ENCODE results near the gene ASTN2.

ASTN2 gene

GRCh38 chr9:116420993-116421538, 993.8 kb downstream of the ASTN2 start:
- TF ChIP-seq GATA2 (IDR thresholded peaks at IDR 0.05; ENCODE audit: low read depth, low read length): no peak
- TF ChIP-seq GATA3 (IDR thresholded peaks at IDR 0.05; ENCODE audit: low read depth, low read length): no peak

DNA sequence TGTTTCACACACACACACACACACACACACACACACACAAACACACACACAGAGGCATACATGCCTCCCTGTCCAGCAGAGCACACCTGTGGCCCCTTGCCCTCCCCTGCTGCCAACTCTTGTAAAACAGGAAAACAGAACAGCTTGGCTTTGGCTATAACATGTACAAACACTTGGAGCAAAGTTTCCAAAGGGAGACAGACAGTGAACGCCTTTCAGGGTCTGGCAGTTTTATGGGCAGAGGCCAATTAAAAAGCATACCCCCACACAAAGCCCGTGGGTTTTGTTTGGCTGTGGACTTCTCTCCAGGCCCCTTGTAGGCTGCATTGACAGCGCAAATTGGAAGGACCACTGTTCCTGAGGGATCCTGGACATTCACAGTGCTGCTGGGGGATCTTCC, 995.7 kb downstream of the ASTN2 start:
- TF ChIP-seq GATA3 (IDR thresholded peaks at IDR 0.05; ENCODE audit: low read depth, low read length) (no peak), GATA2 (IDR thresholded peaks at IDR 0.05; ENCODE audit: low read depth, low read length) (no peak)

DNA sequence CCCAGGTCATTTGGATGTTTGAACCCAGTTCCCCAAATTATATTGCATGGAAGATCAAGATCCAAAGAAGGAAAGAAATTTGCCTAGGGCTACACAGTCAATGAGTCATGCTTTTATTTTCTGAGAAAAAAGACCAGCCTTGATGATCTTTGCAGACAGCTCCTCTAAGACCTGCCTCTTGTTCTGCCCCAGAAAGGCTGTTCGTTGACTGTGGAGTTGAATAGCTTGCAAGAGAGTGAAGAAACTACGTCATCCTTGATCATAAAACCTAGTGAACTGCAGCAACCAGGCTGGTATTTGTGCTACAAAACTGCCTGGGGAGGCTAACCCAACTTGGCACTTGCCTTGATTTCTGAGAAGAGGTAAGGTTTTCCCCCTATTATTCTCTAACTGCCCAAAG, 997.4 kb downstream of the ASTN2 start:
- TF ChIP-seq GATA2 (IDR thresholded peaks at IDR 0.05; ENCODE audit: low read depth, low read length) (no peak), GATA3 (IDR thresholded peaks at IDR 0.05; ENCODE audit: low read depth, low read length) (no peak)

GRCh38 chr9:116416421-116416820, 998.4 kb downstream of the ASTN2 start:
- no peak for TF ChIP-seq GATA2 (IDR thresholded peaks at IDR 0.05; ENCODE audit: low read depth, low read length)

DNA sequence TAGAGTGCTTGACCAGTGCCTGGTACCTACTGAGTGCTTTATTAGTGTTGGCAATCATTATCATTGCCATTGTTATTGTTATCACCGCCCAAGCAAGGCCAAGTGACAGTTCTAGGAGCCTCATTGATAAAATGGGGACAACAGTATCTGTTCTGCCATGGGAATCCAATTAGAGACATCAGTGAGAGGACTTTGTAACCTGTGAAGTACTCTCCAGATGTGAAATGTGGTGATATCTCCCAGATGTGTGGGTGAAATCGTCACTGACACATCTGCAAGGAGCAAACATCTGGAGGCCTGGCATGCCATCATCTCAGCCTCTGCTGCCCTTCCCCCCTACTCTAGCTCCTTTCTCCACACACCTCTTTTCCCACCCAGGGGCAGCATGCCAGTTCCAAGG, 1000.5 kb downstream of the ASTN2 start:
- TF ChIP-seq GATA3 (IDR thresholded peaks at IDR 0.05; ENCODE audit: low read depth, low read length): no peak
- TF ChIP-seq GATA2 (IDR thresholded peaks at IDR 0.05; ENCODE audit: low read depth, low read length): no peak

GRCh38 chr9:116411506-116411905, 1003.4 kb downstream of the ASTN2 start:
- no peak for TF ChIP-seq GATA2 (IDR thresholded peaks at IDR 0.05; ENCODE audit: low read depth, low read length)
- no peak for TF ChIP-seq GATA3 (IDR thresholded peaks at IDR 0.05; ENCODE audit: low read depth, low read length)

GRCh38 chr9:116409638-116410037, 1005.2 kb downstream of the ASTN2 start:
- TF ChIP-seq GATA2 (IDR thresholded peaks at IDR 0.05; ENCODE audit: low read depth, low read length) (no peak), GATA3 (IDR thresholded peaks at IDR 0.05; ENCODE audit: low read depth, low read length) (no peak)

DNA sequence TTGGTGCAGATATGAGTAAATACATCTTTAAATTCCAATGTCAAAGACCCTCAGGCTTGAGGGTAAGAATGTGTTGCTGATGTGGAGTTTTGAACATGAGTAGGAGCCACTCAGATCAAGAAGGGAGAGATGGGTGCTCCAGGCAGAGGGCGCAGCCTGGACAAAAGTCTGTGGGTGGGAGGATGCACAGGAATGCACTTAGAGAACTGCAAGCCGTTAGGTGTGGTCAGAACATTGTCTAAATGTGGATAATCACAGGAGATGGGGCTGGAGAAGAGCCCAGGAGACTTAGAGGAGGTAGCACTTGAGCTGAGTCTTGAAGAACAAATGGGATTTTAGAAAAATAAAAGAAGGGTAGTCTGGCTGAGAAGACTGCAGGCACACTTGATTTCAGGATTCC, 1005.7 kb downstream of the ASTN2 start:
- no peak for TF ChIP-seq GATA3 (IDR thresholded peaks at IDR 0.05; ENCODE audit: low read depth, low read length)
- TF ChIP-seq GATA2 (IDR thresholded peaks at IDR 0.05; ENCODE audit: low read depth, low read length): no peak

- TF ChIP-seq GATA3 (IDR thresholded peaks at IDR 0.05; ENCODE audit: low read depth, low read length) (no peak), GATA2 (IDR thresholded peaks at IDR 0.05; ENCODE audit: low read depth, low read length) (no peak)
Measured at GRCh38 chr9:116406469-116406868, 1008.4 kb downstream of the ASTN2 start.

DNA sequence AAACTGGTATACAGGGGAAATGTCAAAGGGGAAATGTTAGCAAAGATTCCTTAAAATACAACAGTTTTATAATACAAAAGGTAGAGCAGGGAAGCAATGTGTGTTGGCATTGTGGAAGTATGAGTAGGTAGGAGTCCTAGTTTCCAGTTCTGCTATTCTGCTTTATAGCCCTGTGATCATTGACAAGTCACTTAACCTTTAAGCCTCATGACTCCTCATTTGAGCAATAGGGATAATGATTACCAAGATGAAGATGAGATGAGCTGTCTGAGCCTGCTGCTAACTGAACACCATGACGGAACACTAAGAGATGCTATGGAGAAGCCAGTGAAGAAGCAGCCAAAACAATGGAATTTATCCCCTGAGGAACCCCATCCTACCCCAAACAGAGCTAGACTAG, 1009.5 kb downstream of the ASTN2 start:
- TF ChIP-seq GATA3 (IDR thresholded peaks at IDR 0.05; ENCODE audit: low read depth, low read length): no peak
- no peak for TF ChIP-seq GATA2 (IDR thresholded peaks at IDR 0.05; ENCODE audit: low read depth, low read length)

DNA sequence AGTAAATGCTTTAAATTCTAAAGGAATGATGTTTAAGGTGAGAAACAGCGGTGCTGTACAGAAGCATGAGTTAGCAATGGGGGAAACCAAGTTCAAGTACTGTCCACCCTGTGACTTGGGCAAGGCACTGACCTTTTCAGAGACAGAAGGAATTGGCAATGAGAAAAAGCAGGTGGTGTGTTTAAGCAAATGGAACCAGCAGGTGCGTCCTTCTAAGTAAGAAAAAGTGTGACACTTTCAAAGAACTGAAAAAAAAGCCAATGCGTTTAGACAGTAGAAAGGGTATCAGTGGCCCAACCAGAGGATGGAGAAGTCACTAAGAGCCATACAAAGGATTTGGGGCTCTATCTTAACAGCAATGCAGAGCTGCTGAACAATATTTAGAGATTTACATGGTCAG, 1010.6 kb downstream of the ASTN2 start:
- TF ChIP-seq GATA2 (IDR thresholded peaks at IDR 0.05; ENCODE audit: low read depth, low read length) (no peak), GATA3 (IDR thresholded peaks at IDR 0.05; ENCODE audit: low read depth, low read length) (no peak)

GRCh38 chr9:116403171-116403570, 1011.7 kb downstream of the ASTN2 start:
- TF ChIP-seq GATA3 (IDR thresholded peaks at IDR 0.05; ENCODE audit: low read depth, low read length) (no peak), GATA2 (IDR thresholded peaks at IDR 0.05; ENCODE audit: low read depth, low read length) (no peak)

DNA sequence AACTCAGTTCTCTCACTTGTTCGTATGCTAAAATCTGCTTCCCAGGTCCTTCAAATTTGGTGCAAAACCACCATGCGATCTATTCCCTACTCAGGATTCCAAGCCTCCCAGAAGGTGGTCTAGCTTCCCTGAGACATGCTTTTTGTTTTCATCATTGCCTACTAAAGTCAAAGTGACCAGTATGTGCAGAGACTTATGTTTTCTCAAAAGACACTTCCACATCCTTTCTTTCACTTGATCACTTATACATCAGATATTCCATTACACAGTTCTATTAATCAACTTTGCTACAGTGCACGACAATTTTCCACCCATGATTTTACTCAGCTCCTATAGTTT, 1019.2 kb downstream of the ASTN2 start:
- TF ChIP-seq GATA2 (IDR thresholded peaks at IDR 0.05; ENCODE audit: low read depth, low read length) (no peak), GATA3 (IDR thresholded peaks at IDR 0.05; ENCODE audit: low read depth, low read length) (no peak)

DNA sequence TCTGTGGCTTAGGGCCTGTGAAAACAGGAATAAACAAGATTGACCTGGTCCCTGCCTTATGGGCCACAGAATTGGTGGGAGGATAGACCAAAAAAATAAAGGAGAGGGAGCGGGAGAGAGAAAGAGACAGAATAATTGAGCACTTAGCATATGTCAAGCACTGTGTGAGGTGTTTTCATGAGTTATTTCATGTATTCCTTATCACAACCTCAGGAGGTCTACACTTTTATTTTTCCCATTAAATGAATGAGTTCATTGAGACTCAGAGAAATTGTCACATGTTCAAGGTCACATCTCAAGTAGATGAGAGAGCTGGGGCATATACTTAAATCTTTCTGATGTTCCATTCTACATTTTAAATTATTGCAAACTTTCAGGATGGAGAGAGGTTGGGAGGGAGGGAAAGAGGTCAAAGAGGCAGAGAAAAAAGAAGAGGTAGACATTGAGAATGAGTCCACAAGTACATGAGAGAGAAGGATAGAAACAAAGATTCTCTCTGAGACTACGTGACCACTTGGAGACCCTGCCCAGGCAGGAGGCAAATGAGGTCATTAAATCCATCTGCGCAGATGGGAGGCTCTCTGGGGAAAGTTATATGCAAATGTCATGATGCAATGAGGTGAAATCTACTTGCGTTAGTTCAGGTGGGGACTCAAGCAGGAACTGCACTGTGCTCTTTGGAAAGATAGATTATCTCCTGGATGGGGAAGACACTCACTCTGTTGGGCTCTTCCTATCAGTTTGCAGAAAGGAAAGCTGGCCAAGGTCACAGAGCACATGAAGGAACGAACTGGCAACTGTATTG, 1019.8 kb downstream of the ASTN2 start:
- no peak for TF ChIP-seq GATA3 (IDR thresholded peaks at IDR 0.05; ENCODE audit: low read depth, low read length)
- TF ChIP-seq GATA2 (IDR thresholded peaks at IDR 0.05; ENCODE audit: low read depth, low read length): no peak

- TF ChIP-seq GATA2 (IDR thresholded peaks at IDR 0.05; ENCODE audit: low read depth, low read length) (no peak), GATA3 (IDR thresholded peaks at IDR 0.05; ENCODE audit: low read depth, low read length) (no peak)
Measured at GRCh38 chr9:116394070-116394469, 1020.8 kb downstream of the ASTN2 start.

Measured in SH-SY5Y (cell line).